ENCODE data around the gene SKIDA1. TPM values are rescaled to one million over a fixed set of nuclear protein-coding genes. Genes with fewer than 3 reads are reported as not detected.
"Not testable (repeated sequence)": the region's sequence is repeated elsewhere in the genome, so short reads cannot be mapped to it uniquely, and the experiment has no call there.

The SKIDA1 gene
- total and polyA plus RNA-seq, 2 donors from 2014 or later = 0.71 to 2.9 TPM

- DNase-seq (no peak), FAIRE-seq (no peak)
- Histone ChIP-seq H3K27me3 (ENCODE audit: control insufficient read depth, insufficient read depth, low read length) (no peaks in the 10 kb centered on the region), H3K9ac (ENCODE audit: low read length in 3 of 3) (no peak overlapping the region), H3K4me3 (ENCODE audit: low read length in 3 of 3) (no peak overlapping the region), H3K36me3 (ENCODE audit: control insufficient read depth in 2 of 3, insufficient read depth in 3 of 3, low read length in 3 of 3) (peaks cover 8 to 12% (median 9%) of the 10 kb centered on the region in 3 donors), H3K4me1 (ENCODE audit: control insufficient read depth in 2 of 3, insufficient read depth in 2 of 3, low read depth in 1 of 3, low read length in 3 of 3) (peaks cover 0 to 7% (median 0%) of the 10 kb centered on the region in 3 donors), H3K9me3 (ENCODE audit: control insufficient read depth in 2 of 3, insufficient read depth in 1 of 3, low read length in 3 of 3) (no peaks in the 10 kb centered on the region), H3K27ac (ENCODE audit: low read depth in 2 of 2, low read length in 2 of 2) (no peak overlapping the region)
- TF ChIP-seq CTCF (IDR thresholded peaks at IDR 0.05; ENCODE audit: borderline replicate concordance, extremely low read depth, insufficient read depth) = no peak
- intact Hi-C loops (cut with DNase I) = no loop called here
These were observed 21.8 kb upstream of the SKIDA1 start for GRCh38 chr10:21547246-21547645.

GRCh38 chr10:21540701-21541100 lies 15.2 kb upstream of the SKIDA1 start:
- DNase-seq; H3K27ac ChIP-seq (ENCODE audit: low read depth in 2 of 2, low read length in 2 of 2); FAIRE-seq; H3K27me3 ChIP-seq (ENCODE audit: control insufficient read depth, insufficient read depth, low read length); H3K9ac ChIP-seq (ENCODE audit: low read length in 3 of 3); H3K4me3 ChIP-seq (ENCODE audit: low read length in 3 of 3); intact Hi-C loops (cut with DNase I); H3K4me1 ChIP-seq (ENCODE audit: control insufficient read depth in 2 of 3, insufficient read depth in 2 of 3, low read depth in 1 of 3, low read length in 3 of 3); H3K9me3 ChIP-seq (ENCODE audit: control insufficient read depth in 2 of 3, insufficient read depth in 1 of 3, low read length in 3 of 3): not testable (repeated sequence)
- H3K36me3 ChIP-seq (ENCODE audit: control insufficient read depth in 2 of 3, insufficient read depth in 3 of 3, low read length in 3 of 3) = peaks cover 10 to 30% (median 11%) of the 10 kb centered on the region in 3 donors

GRCh38 chr10:21536874-21537273 lies 11.4 kb upstream of the SKIDA1 start:
- Histone ChIP-seq H3K36me3 (ENCODE audit: control insufficient read depth in 2 of 3, insufficient read depth in 3 of 3, low read length in 3 of 3) (peaks cover 2 to 14% (median 5%) of the 10 kb centered on the region in 3 donors), H3K4me1 (ENCODE audit: control insufficient read depth in 2 of 3, insufficient read depth in 2 of 3, low read depth in 1 of 3, low read length in 3 of 3) (peaks cover 0 to 7% (median 6%) of the 10 kb centered on the region in 3 donors), H3K9me3 (ENCODE audit: control insufficient read depth in 2 of 3, insufficient read depth in 1 of 3, low read length in 3 of 3) (no peaks in the 10 kb centered on the region), H3K9ac (ENCODE audit: low read length in 3 of 3) (no peak overlapping the region), H3K4me3 (ENCODE audit: low read length in 3 of 3) (no peak overlapping the region), H3K27me3 (ENCODE audit: control insufficient read depth, insufficient read depth, low read length) (no peaks in the 10 kb centered on the region), H3K27ac (ENCODE audit: low read depth in 2 of 2, low read length in 2 of 2) (no peak overlapping the region)
- TF ChIP-seq CTCF (IDR thresholded peaks at IDR 0.05; ENCODE audit: borderline replicate concordance, extremely low read depth, insufficient read depth) = no peak
- intact Hi-C loops (cut with DNase I) = no loop called here
- FAIRE-seq (no peak), DNase-seq (no peak)

GRCh38 chr10:21535976-21536375 lies 10.5 kb upstream of the SKIDA1 start:
- H3K9ac ChIP-seq (ENCODE audit: low read length in 3 of 3); H3K27ac ChIP-seq (ENCODE audit: low read depth in 2 of 2, low read length in 2 of 2); H3K4me1 ChIP-seq (ENCODE audit: control insufficient read depth in 2 of 3, insufficient read depth in 2 of 3, low read depth in 1 of 3, low read length in 3 of 3); intact Hi-C loops (cut with DNase I); H3K36me3 ChIP-seq (ENCODE audit: control insufficient read depth in 2 of 3, insufficient read depth in 3 of 3, low read length in 3 of 3); FAIRE-seq; H3K9me3 ChIP-seq (ENCODE audit: control insufficient read depth in 2 of 3, insufficient read depth in 1 of 3, low read length in 3 of 3); DNase-seq; H3K27me3 ChIP-seq (ENCODE audit: control insufficient read depth, insufficient read depth, low read length); H3K4me3 ChIP-seq (ENCODE audit: low read length in 3 of 3): not testable (repeated sequence)

Data from kidney (tissue), 14 donors.